ENCODE data around the gene GATD1.

The GATD1 gene

DNA sequence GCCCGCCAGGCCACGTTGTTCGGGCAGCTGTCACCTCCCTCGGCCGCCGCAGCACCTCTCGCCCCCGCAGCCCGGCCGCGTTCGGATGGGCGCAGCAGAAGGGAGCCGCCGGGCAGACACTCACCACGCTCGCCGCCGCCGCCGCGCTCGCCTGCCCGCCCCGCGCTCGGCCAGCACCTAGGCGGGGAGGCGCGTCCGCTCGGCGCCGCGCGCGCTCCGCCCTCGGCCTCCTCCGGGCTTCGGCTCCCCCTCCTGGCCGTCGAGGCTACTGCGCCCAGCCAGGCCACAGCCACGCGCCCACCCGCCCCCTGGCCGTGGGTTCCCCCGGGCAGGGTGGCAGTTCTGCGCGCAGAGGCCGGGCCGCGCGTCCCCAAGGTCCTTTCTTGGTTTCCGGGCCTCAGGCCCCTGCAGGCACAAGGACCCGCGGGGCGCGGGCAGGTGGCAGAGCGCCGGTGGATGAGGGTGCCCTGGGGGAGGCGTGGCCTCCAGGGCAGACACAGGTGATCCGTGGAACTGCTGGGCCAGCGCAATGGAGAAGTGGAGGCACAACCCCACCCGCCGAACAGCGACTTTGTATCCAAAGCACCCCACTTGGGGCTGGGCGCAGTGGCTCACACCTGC, 20.9 kb upstream of the GATD1 start, which contains the start of gene SLC25A22 (continued):
- TF ChIP-seq ZFHX2 (tag by site-specific recombination; conservative IDR thresholded peaks at IDR 0.05) (peak; percentile 6; the same call in 1 of the 2 replicates), TCF7L2 (IDR thresholded peaks at IDR 0.05; ENCODE audit: borderline replicate concordance, low read depth, low read length) (no peak), ZNF140 (tag by site-specific recombination; IDR thresholded peaks at IDR 0.05) (no peak), GLIS2 (tag by site-specific recombination; IDR thresholded peaks at IDR 0.05) (peak; percentile 33), ZNF423 (tag by site-specific recombination; IDR thresholded peaks at IDR 0.05) (no peak), ZNF518A (tag by site-specific recombination; conservative IDR thresholded peaks at IDR 0.05; ENCODE audit: low read depth) (no peak), ZNF561 (tag by site-specific recombination; IDR thresholded peaks at IDR 0.05; ENCODE audit: borderline replicate concordance) (no peak), ZBTB26 (tag by site-specific recombination; optimal IDR thresholded peaks at IDR 0.05) (peak; percentile 59), ZNF473 (tag by site-specific recombination; IDR thresholded peaks at IDR 0.05) (no peak), ZSCAN16 (tag by site-specific recombination; IDR thresholded peaks at IDR 0.05) (no peak), ZNF544 (tag by site-specific recombination; IDR thresholded peaks at IDR 0.05) (no peak), ZNF670 (tag by site-specific recombination; IDR thresholded peaks at IDR 0.05; ENCODE audit: low read depth) (no peak), ZNF555 (tag by site-specific recombination; conservative IDR thresholded peaks at IDR 0.05) (no peak), ZSCAN30 (tag by site-specific recombination; IDR thresholded peaks at IDR 0.05) (no peak)
- TF ChIP-seq, protein P1, sequence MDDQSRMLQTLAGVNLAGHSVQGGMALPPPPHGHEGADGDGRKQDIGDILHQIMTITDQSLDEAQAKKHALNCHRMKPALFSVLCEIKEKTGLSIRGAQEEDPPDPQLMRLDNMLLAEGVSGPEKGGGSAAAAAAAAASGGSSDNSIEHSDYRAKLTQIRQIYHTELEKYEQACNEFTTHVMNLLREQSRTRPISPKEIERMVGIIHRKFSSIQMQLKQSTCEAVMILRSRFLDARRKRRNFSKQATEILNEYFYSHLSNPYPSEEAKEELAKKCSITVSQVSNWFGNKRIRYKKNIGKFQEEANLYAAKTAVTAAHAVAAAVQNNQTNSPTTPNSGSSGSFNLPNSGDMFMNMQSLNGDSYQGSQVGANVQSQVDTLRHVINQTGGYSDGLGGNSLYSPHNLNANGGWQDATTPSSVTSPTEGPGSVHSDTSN (CRISPR knock-in tag; IDR thresholded peaks at IDR 0.05): peak; percentile 69; the same call in 1 of the 2 replicates
- TF ChIP-seq, protein P2, sequence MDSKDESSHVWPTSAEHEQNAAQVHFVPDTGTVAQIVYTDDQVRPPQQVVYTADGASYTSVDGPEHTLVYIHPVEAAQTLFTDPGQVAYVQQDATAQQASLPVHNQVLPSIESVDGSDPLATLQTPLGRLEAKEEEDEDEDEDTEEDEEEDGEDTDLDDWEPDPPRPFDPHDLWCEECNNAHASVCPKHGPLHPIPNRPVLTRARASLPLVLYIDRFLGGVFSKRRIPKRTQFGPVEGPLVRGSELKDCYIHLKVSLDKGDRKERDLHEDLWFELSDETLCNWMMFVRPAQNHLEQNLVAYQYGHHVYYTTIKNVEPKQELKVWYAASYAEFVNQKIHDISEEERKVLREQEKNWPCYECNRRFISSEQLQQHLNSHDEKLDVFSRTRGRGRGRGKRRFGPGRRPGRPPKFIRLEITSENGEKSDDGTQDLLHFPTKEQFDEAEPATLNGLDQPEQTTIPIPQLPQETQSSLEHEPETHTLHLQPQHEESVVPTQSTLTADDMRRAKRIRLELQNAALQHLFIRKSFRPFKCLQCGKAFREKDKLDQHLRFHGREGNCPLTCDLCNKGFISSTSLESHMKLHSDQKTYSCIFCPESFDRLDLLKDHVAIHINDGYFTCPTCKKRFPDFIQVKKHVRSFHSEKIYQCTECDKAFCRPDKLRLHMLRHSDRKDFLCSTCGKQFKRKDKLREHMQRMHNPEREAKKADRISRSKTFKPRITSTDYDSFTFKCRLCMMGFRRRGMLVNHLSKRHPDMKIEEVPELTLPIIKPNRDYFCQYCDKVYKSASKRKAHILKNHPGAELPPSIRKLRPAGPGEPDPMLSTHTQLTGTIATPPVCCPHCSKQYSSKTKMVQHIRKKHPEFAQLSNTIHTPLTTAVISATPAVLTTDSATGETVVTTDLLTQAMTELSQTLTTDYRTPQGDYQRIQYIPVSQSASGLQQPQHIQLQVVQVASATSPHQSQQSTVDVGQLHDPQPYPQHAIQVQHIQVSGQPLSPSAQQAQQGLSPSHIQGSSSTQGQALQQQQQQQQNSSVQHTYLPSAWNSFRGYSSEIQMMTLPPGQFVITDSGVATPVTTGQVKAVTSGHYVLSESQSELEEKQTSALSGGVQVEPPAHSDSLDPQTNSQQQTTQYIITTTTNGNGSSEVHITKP (tag by site-specific recombination; IDR thresholded peaks at IDR 0.05): no peak
- TF ChIP-seq, protein P3, sequence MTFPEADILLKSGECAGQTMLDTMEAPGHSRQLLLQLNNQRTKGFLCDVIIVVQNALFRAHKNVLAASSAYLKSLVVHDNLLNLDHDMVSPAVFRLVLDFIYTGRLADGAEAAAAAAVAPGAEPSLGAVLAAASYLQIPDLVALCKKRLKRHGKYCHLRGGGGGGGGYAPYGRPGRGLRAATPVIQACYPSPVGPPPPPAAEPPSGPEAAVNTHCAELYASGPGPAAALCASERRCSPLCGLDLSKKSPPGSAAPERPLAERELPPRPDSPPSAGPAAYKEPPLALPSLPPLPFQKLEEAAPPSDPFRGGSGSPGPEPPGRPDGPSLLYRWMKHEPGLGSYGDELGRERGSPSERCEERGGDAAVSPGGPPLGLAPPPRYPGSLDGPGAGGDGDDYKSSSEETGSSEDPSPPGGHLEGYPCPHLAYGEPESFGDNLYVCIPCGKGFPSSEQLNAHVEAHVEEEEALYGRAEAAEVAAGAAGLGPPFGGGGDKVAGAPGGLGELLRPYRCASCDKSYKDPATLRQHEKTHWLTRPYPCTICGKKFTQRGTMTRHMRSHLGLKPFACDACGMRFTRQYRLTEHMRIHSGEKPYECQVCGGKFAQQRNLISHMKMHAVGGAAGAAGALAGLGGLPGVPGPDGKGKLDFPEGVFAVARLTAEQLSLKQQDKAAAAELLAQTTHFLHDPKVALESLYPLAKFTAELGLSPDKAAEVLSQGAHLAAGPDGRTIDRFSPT (tag by site-specific recombination; IDR thresholded peaks at IDR 0.05): peak; percentile 88
- TF ChIP-seq, protein P4, sequence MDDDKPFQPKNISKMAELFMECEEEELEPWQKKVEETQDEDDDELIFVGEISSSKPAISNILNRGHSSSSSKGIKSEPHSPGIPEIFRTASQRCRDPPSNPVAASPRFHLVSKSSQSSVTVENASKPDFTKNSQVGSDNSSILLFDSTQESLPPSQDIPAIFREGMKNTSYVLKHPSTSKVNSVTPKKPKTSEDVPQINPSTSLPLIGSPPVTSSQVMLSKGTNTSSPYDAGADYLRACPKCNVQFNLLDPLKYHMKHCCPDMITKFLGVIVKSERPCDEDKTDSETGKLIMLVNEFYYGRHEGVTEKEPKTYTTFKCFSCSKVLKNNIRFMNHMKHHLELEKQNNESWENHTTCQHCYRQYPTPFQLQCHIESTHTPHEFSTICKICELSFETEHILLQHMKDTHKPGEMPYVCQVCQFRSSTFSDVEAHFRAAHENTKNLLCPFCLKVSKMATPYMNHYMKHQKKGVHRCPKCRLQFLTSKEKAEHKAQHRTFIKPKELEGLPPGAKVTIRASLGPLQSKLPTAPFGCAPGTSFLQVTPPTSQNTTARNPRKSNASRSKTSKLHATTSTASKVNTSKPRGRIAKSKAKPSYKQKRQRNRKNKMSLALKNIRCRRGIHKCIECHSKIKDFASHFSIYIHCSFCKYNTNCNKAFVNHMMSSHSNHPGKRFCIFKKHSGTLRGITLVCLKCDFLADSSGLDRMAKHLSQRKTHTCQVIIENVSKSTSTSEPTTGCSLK (tag by site-specific recombination; IDR thresholded peaks at IDR 0.05): no peak
- TF ChIP-seq, protein P5, sequence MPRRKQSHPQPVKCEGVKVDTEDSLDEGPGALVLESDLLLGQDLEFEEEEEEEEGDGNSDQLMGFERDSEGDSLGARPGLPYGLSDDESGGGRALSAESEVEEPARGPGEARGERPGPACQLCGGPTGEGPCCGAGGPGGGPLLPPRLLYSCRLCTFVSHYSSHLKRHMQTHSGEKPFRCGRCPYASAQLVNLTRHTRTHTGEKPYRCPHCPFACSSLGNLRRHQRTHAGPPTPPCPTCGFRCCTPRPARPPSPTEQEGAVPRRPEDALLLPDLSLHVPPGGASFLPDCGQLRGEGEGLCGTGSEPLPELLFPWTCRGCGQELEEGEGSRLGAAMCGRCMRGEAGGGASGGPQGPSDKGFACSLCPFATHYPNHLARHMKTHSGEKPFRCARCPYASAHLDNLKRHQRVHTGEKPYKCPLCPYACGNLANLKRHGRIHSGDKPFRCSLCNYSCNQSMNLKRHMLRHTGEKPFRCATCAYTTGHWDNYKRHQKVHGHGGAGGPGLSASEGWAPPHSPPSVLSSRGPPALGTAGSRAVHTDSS (tag by site-specific recombination; IDR thresholded peaks at IDR 0.05): no peak
- TF ChIP-seq, protein P6, sequence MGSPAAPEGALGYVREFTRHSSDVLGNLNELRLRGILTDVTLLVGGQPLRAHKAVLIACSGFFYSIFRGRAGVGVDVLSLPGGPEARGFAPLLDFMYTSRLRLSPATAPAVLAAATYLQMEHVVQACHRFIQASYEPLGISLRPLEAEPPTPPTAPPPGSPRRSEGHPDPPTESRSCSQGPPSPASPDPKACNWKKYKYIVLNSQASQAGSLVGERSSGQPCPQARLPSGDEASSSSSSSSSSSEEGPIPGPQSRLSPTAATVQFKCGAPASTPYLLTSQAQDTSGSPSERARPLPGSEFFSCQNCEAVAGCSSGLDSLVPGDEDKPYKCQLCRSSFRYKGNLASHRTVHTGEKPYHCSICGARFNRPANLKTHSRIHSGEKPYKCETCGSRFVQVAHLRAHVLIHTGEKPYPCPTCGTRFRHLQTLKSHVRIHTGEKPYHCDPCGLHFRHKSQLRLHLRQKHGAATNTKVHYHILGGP (tag by site-specific recombination; IDR thresholded peaks at IDR 0.05): no peak

Measured in HEK293 (cell line).